HepG2 (cell line): Measurements from ENCODE around the gene KLHL40. TPM values are rescaled to one million over a fixed set of nuclear protein-coding genes. Genes with fewer than 3 reads are reported as not detected.

ENCODE experiments used
- CENPT ChIP-seq: sonication (generic); formaldehyde crosslinking; IDR thresholded peaks from 2 replicates; pipeline ENCODE4 v1.8.0; 2022; ENCODE audit warnings: low read depth, mild to moderate bottlenecking, moderate library complexity, missing genetic modification reagents
- GATA4 ChIP-seq: sonication (generic); IDR thresholded peaks from 2 replicates; pipeline ENCODE4 v1.6.1; 2016; ENCODE audit warnings: antibody characterized with exemption, low read depth, borderline replicate concordance
- HMG20B ChIP-seq: conservative IDR thresholded peaks from 2 replicates; pipeline ENCODE4 v1.6.1; 2016; ENCODE audit warnings: missing genetic modification reagents, missing compliant biosample characterization
- HOXA7 ChIP-seq: sonication (generic); formaldehyde crosslinking; IDR thresholded peaks from 2 replicates; pipeline ENCODE4 v1.8.1; 2022; ENCODE audit warnings: mild to moderate bottlenecking, missing genetic modification reagents, moderate library complexity
- IRX3 ChIP-seq: sonication (generic); formaldehyde crosslinking; IDR thresholded peaks from 2 replicates; pipeline ENCODE4 v1.8.1; 2023; ENCODE audit warnings: mild to moderate bottlenecking, low read depth, missing genetic modification reagents, borderline replicate concordance
- JUNB ChIP-seq: sonication (generic); formaldehyde crosslinking; IDR thresholded peaks from 2 replicates; pipeline ENCODE4 v1.8.0; 2022; ENCODE audit warnings: missing genetic modification reagents, mild to moderate bottlenecking, borderline replicate concordance
- KDM1A ChIP-seq: IDR thresholded peaks from 2 replicates; pipeline ENCODE4 v1.6.1; 2016; ENCODE audit warnings: missing compliant biosample characterization
- MLLT10 ChIP-seq: sonication (generic); formaldehyde crosslinking; IDR thresholded peaks from 2 replicates; pipeline ENCODE4 v1.4.0; 2020; ENCODE audit warnings: missing genetic modification reagents
- NPAS2 ChIP-seq: sonication (generic); formaldehyde crosslinking; IDR thresholded peaks from 2 replicates; pipeline ENCODE4 v1.8.0; 2022; ENCODE audit warnings: mild to moderate bottlenecking, missing genetic modification reagents, borderline replicate concordance
- PAWR ChIP-seq: sonication (generic); formaldehyde crosslinking; IDR thresholded peaks from 2 replicates; pipeline ENCODE4 v1.4.0; 2020; ENCODE audit warnings: missing genetic modification reagents, mild to moderate bottlenecking, borderline replicate concordance
- RELA ChIP-seq: sonication (generic); formaldehyde crosslinking; IDR thresholded peaks from 2 replicates; pipeline ENCODE4 v1.4.0; 2020; ENCODE audit warnings: missing genetic modification reagents
- SMC3 ChIP-seq: IDR thresholded peaks from 2 replicates; pipeline ENCODE4 v1.6.1; 2011; ENCODE audit warnings: low read length, improper control_type of control experiment
- SRSF1 ChIP-seq: fragments of 200-400 bp; formaldehyde crosslinking; optimal IDR thresholded peaks from 2 replicates; pipeline ENCODE3; 2017; ENCODE audit warnings: mild to moderate bottlenecking, low read depth, low read length, moderate library complexity
- SRSF4 ChIP-seq: fragments of 200-400 bp; formaldehyde crosslinking; IDR thresholded peaks from one replicate; pipeline ENCODE4 v1.6.1; 2018; ENCODE audit warnings: mild to moderate bottlenecking, low read depth, low read length, moderate library complexity; ENCODE audit not compliant: poor library complexity, severe bottlenecking
- SUZ12 ChIP-seq: fragments of 150-350 bp; IDR thresholded peaks from 2 replicates; pipeline ENCODE4 v1.6.1; 2014; ENCODE audit warnings: low read depth, low read length
- ZEB1 ChIP-seq: IDR thresholded peaks from 2 replicates; pipeline ENCODE4 v1.6.1; 2012; ENCODE audit warnings: mild to moderate bottlenecking, low read depth, inconsistent platforms; ENCODE audit not compliant: insufficient replicate concordance
- ZFP41 ChIP-seq: sonication (generic); formaldehyde crosslinking; IDR thresholded peaks from 2 replicates; pipeline ENCODE4 v1.4.0; 2020; ENCODE audit warnings: mild to moderate bottlenecking, missing genetic modification reagents, borderline replicate concordance
- ZMAT5 ChIP-seq: sonication (generic); formaldehyde crosslinking; IDR thresholded peaks from 2 replicates; pipeline ENCODE4 v1.5.0; 2020; ENCODE audit warnings: mild to moderate bottlenecking, low read depth, missing genetic modification reagents, borderline replicate concordance
- ZNF318 ChIP-seq: sonication (generic); formaldehyde crosslinking; IDR thresholded peaks from 2 replicates; pipeline ENCODE4 v1.4.0; 2020; ENCODE audit warnings: mild to moderate bottlenecking, missing genetic modification reagents
- ZNF44 ChIP-seq: sonication (generic); formaldehyde crosslinking; IDR thresholded peaks from 2 replicates; pipeline ENCODE4 v1.5.1; 2020; ENCODE audit warnings: mild to moderate bottlenecking, missing genetic modification reagents
- ZNF678 ChIP-seq: sonication (generic); formaldehyde crosslinking; IDR thresholded peaks from 2 replicates; pipeline ENCODE4 v1.4.0; 2020; ENCODE audit warnings: mild to moderate bottlenecking, missing genetic modification reagents
- ZNF749 ChIP-seq: sonication (generic); formaldehyde crosslinking; IDR thresholded peaks from 2 replicates; pipeline ENCODE4 v1.8.0; 2022; ENCODE audit warnings: mild to moderate bottlenecking, missing genetic modification reagents, moderate library complexity, borderline replicate concordance
- ZZZ3 ChIP-seq: sonication (generic); formaldehyde crosslinking; IDR thresholded peaks from 2 replicates; pipeline ENCODE4 v1.4.0; 2020; ENCODE audit warnings: missing genetic modification reagents, mild to moderate bottlenecking, borderline replicate concordance
- polyA plus RNA-seq, 8 experiments: library from polyadenylated mRNA; depleted of rRNA in 3 of 8; stranded (reverse) in 7 of 8; unstranded in 1 of 8; fragments of >200 nt; fragmentation: Illumina TruSeq in 4 of 8; extraction: Trizol in 4 of 8; gene quantifications; 2 replicates each; pipeline versions ENCODE4 v1.2.1 to v1.2.3, GENCODE V29; 2011 to 2016; ENCODE audit warnings: low read depth in 4 of 8, missing spikeins in 1 of 8, mixed read lengths in 1 of 8; ENCODE audit not compliant: insufficient read depth in 1 of 8
- total RNA-seq, 5 experiments: library from RNA; depleted of rRNA; stranded (reverse); fragments of >200 nt; fragmentation: Illumina TruSeq; extraction: Trizol; gene quantifications; 2 replicates each; pipeline ENCODE4 v1.2.3, GENCODE V29; 2016; ENCODE audit warnings: low read depth in 1 of 5

KLHL40 gene
- total and polyA plus RNA-seq, 2 of the 13 experiments (the other 11 are each of a cell fraction or from before 2014, with no cell fraction given) = not detected

GRCh38 chr3:42732196-42732828 lies 47.0 kb downstream of the KLHL40 start (continued):
- no peak for TF ChIP-seq ZNF318 (CRISPR knock-in tag)
- no peak; the same call in 1 of the 2 replicates for TF ChIP-seq KDM1A (CRISPR knock-in tag)
- TF ChIP-seq GATA4 = peak; percentile 7; the same call in 1 of the 2 replicates
- TF ChIP-seq RELA = 0 out of 2 replicates have a peak, but pooled peaks have one; percentile 58
- no peak for TF ChIP-seq PAWR (CRISPR knock-in tag)
- no peak; the same call in 1 of the 2 replicates for TF ChIP-seq ZNF749 (CRISPR knock-in tag)
- no peak for TF ChIP-seq HMG20B (CRISPR knock-in tag)
- no peak for TF ChIP-seq ZNF678 (CRISPR knock-in tag)
- no peak for TF ChIP-seq JUNB
- no peak for TF ChIP-seq SMC3
- TF ChIP-seq CENPT (CRISPR knock-in tag) = no peak
- no peak for TF ChIP-seq SUZ12
- TF ChIP-seq IRX3 (CRISPR knock-in tag) = peak; percentile 60; the same call in 1 of the 2 replicates
- TF ChIP-seq NPAS2 (CRISPR knock-in tag) = no peak
- no peak for TF ChIP-seq ZNF44
- no peak for TF ChIP-seq SRSF1
- TF ChIP-seq HOXA7 (CRISPR knock-in tag) = no peak
- no peak for TF ChIP-seq MLLT10 (CRISPR knock-in tag)
- no peak for TF ChIP-seq ZEB1
- TF ChIP-seq ZMAT5 (CRISPR knock-in tag) = no peak
- no peak for TF ChIP-seq SRSF4
- TF ChIP-seq ZFP41 = no peak
- TF ChIP-seq ZZZ3 (CRISPR knock-in tag) = no peak
